H1 (cell line): ENCODE data around the gene TGM2. TPM values are rescaled to one million over a fixed set of nuclear protein-coding genes. Genes with fewer than 3 reads are reported as not detected.

ENCODE experiments used
- CTCF ChIA-PET: fragments of 300-600 bp; sonication (Branson Sonifier 250); formaldehyde crosslinking; loops from one replicate; lab custom pipeline; 2021; ENCODE audit not compliant: partially characterized antibody; lab: Charles Lee
- POLR2A ChIA-PET: fragments of 300-600 bp; sonication (Branson Sonifier 250); formaldehyde crosslinking; loops from one replicate; lab custom pipeline; 2021; ENCODE audit warnings: inconsistent platforms; ENCODE audit not compliant: partially characterized antibody; lab: Charles Lee
- DNase-seq, 2 experiments: peaks; one replicate each; pipeline versions ENCODE4 v3.0.0 to v3.0.0-alpha.2; 2010 to 2022; ENCODE audit warnings: low spot score in 2 of 2, low read depth in 1 of 2, mixed read lengths in 1 of 2
- FAIRE-seq: peaks from 2 replicates; lab custom pipeline; 2011; peaks lifted over from hg19 to GRCh38; lab: Jason Lieb, UNC
- H2AFZ ChIP-seq: 2 replicates; pipeline ENCODE4 v1.8.1; 2012; ENCODE audit warnings: low read length, inconsistent platforms
- H2AK5ac ChIP-seq: 2 replicates; pipeline ENCODE4 v1.6.1; 2013; ENCODE audit warnings: low read depth, low read length
- H2BK120ac ChIP-seq: replicated peaks from 2 replicates; pipeline ENCODE3; 2013; ENCODE audit warnings: low read depth, low read length, inconsistent platforms
- H2BK12ac ChIP-seq: 2 replicates; pipeline ENCODE4 v1.6.1; 2013; ENCODE audit warnings: low read depth, low read length
- H2BK15ac ChIP-seq: 2 replicates; pipeline ENCODE4 v1.6.1; 2013; ENCODE audit warnings: low read length
- H2BK20ac ChIP-seq: 2 replicates; pipeline ENCODE4 v1.6.1; 2013; ENCODE audit warnings: low read length
- H2BK5ac ChIP-seq: 2 replicates; pipeline ENCODE4 v1.6.1; 2013; ENCODE audit warnings: low read depth, low read length
- H3K14ac ChIP-seq: 2 replicates; pipeline ENCODE4 v1.6.1; 2013; ENCODE audit warnings: inconsistent platforms; ENCODE audit not compliant: insufficient read length
- H3K18ac ChIP-seq: 2 replicates; pipeline ENCODE4 v1.6.1; 2013; ENCODE audit warnings: low read length; ENCODE audit errors: extremely low read depth
- H3K23ac ChIP-seq: 2 replicates; pipeline ENCODE4 v1.6.1; 2013; ENCODE audit warnings: inconsistent platforms; ENCODE audit not compliant: insufficient read length
- H3K23me2 ChIP-seq: 2 replicates; pipeline ENCODE4 v1.6.1; 2013; ENCODE audit warnings: low read depth, low read length
- H3K27ac ChIP-seq: 2 replicates; pipeline ENCODE4 v1.6.1; 2011; ENCODE audit warnings: low read depth, low read length, inconsistent platforms
- H3K27me3 ChIP-seq, 4 experiments: replicated peaks in 1 of 4; 1 replicate in 1 of 4; 2 replicates in 3 of 4; pipeline versions ENCODE4 v1.6.1 to v1.8.1; 2011 to 2013; ENCODE audit warnings: low read length in 3 of 4, mild to moderate bottlenecking in 3 of 4, inconsistent platforms in 2 of 4, mixed read lengths in 2 of 4, moderate library complexity in 1 of 4; ENCODE audit not compliant: control insufficient read depth in 3 of 4, insufficient read depth in 3 of 4; ENCODE audit errors: extremely low read depth in 1 of 4
- H3K36me3 ChIP-seq, 4 experiments: 2 replicates each; pipeline versions ENCODE4 v1.6.1 to v1.8.1; 2011 to 2013; ENCODE audit warnings: mild to moderate bottlenecking in 4 of 4, low read length in 3 of 4, moderate library complexity in 2 of 4, control low read depth in 1 of 4, inconsistent platforms in 1 of 4; ENCODE audit not compliant: insufficient read depth in 4 of 4, control insufficient read depth in 2 of 4
- H3K4ac ChIP-seq: replicated peaks from 2 replicates; pipeline ENCODE3; 2013; ENCODE audit warnings: low read length, low read depth, mixed read lengths, inconsistent platforms; ENCODE audit not compliant: insufficient read length
- H3K4me1 ChIP-seq, 4 experiments: replicated peaks in 1 of 4; 1 replicate in 1 of 4; 2 replicates in 3 of 4; pipeline versions ENCODE4 v1.6.1 to v1.8.1; 2011 to 2013; ENCODE audit warnings: low read length in 3 of 4, inconsistent platforms in 2 of 4, mixed read lengths in 1 of 4; ENCODE audit not compliant: insufficient read depth in 4 of 4, control insufficient read depth in 3 of 4
- H3K4me2 ChIP-seq, 2 experiments: 2 replicates each; pipeline versions ENCODE4 v1.6.1 to v1.8.1; 2011 to 2013; ENCODE audit warnings: low read depth in 2 of 2, low read length in 2 of 2, control low read depth in 1 of 2, inconsistent platforms in 1 of 2, mild to moderate bottlenecking in 1 of 2; ENCODE audit not compliant: insufficient read depth in 1 of 2
- H3K4me3 ChIP-seq, 4 experiments: fragments of 200-600, 300-600 bp in 1 of 4; sonication (generic), shearing (Covaris generic), sonication (Bioruptor Twin) in 1 of 4; 2 replicates each; pipeline versions ENCODE4 v1.5.1 to v1.8.1; 2011 to 2016; ENCODE audit warnings: low read length in 4 of 4, low read depth in 3 of 4, control low read depth in 2 of 4, inconsistent platforms in 2 of 4, mild to moderate bottlenecking in 2 of 4, mixed read lengths in 1 of 4, moderate library complexity in 1 of 4; ENCODE audit not compliant: insufficient read depth in 2 of 4; ENCODE audit errors: extremely low read depth in 1 of 4
- H3K56ac ChIP-seq: replicated peaks from 2 replicates; pipeline ENCODE3; 2013; ENCODE audit warnings: low read depth, mild to moderate bottlenecking, mixed read lengths, low read length, inconsistent platforms; ENCODE audit not compliant: insufficient read length
- H3K79me1 ChIP-seq: 2 replicates; pipeline ENCODE4 v1.6.1; 2013; ENCODE audit warnings: low read depth, low read length, control low read depth
- H3K79me2 ChIP-seq, 2 experiments: 2 replicates each; pipeline versions ENCODE4 v1.6.1 to v1.8.1; 2012 to 2013; ENCODE audit warnings: low read length in 2 of 2, mild to moderate bottlenecking in 2 of 2, inconsistent platforms in 1 of 2; ENCODE audit not compliant: insufficient read depth in 2 of 2, control insufficient read depth in 1 of 2
- H3K9ac ChIP-seq, 4 experiments: replicated peaks in 1 of 4; 1 replicate in 1 of 4; 2 replicates in 3 of 4; pipeline versions ENCODE4 v1.6.1 to v1.8.1; 2011 to 2013; ENCODE audit warnings: low read depth in 3 of 4, low read length in 3 of 4, control low read depth in 2 of 4, mild to moderate bottlenecking in 2 of 4, moderate library complexity in 2 of 4, inconsistent platforms in 1 of 4; ENCODE audit errors: extremely low read depth in 1 of 4
- H3K9me3 ChIP-seq, 2 experiments: 2 replicates each; pipeline versions ENCODE4 v1.6.1 to v1.8.1; 2012 to 2013; ENCODE audit warnings: mild to moderate bottlenecking in 2 of 2, moderate library complexity in 2 of 2, control low read depth in 1 of 2, inconsistent platforms in 1 of 2, low read depth in 1 of 2, low read length in 1 of 2, mixed read lengths in 1 of 2; ENCODE audit not compliant: insufficient read depth in 2 of 2
- H4K20me1 ChIP-seq, 2 experiments: replicated peaks in 1 of 2; 2 replicates each; pipeline versions ENCODE3 to v1.8.1; 2011 to 2013; ENCODE audit warnings: inconsistent platforms in 2 of 2, low read length in 2 of 2, mild to moderate bottlenecking in 1 of 2; ENCODE audit not compliant: insufficient read depth in 2 of 2, control insufficient read depth in 1 of 2
- H4K5ac ChIP-seq: 2 replicates; pipeline ENCODE4 v1.6.1; 2013; ENCODE audit warnings: low read length, low read depth, mixed read lengths, inconsistent platforms; ENCODE audit not compliant: insufficient read length
- H4K8ac ChIP-seq: 2 replicates; pipeline ENCODE4 v1.8.0; 2013; ENCODE audit warnings: mild to moderate bottlenecking, moderate library complexity, low read length, inconsistent platforms; ENCODE audit not compliant: insufficient read depth; ENCODE audit errors: extremely low read depth
- H4K91ac ChIP-seq: replicated peaks from 2 replicates; pipeline ENCODE3; 2013; ENCODE audit warnings: low read length, mixed read lengths, inconsistent platforms; ENCODE audit not compliant: insufficient read length
- BACH1 ChIP-seq: IDR thresholded peaks from 2 replicates; pipeline ENCODE4 v1.6.1; 2012; ENCODE audit warnings: low read length, improper control_type of control experiment
- CBX8 ChIP-seq: fragments of 300-800, 300-1000 bp; sonication (generic); IDR thresholded peaks from 2 replicates; pipeline ENCODE4 v1.7.1; 2016; ENCODE audit warnings: low read depth, low read length, borderline replicate concordance
- EZH2 ChIP-seq: fragments of 200-600 bp; sonication (generic); IDR thresholded peaks from 2 replicates; pipeline ENCODE4 v1.7.1; 2012; ENCODE audit warnings: low read depth, mild to moderate bottlenecking, moderate library complexity, low read length, inconsistent platforms; ENCODE audit not compliant: severe bottlenecking
- SRF ChIP-seq: IDR thresholded peaks from 2 replicates; pipeline ENCODE4 v1.6.1; 2011; ENCODE audit warnings: mild to moderate bottlenecking, low read depth, low read length, moderate library complexity
- TAF7 ChIP-seq: optimal IDR thresholded peaks from 2 replicates; pipeline ENCODE3; 2011; ENCODE audit warnings: low read depth, mild to moderate bottlenecking, inconsistent platforms, low read length, moderate library complexity, borderline replicate concordance
- WGBS, 2 experiments: shearing (Covaris generic) in 1 of 2; methylation state at CpG; one replicate each; pipeline versions ENCODE4 v1.1.6 to v1.1.7; 2013 to 2015; ENCODE audit warnings: low lambda C conversion rate in 2 of 2, mixed read lengths in 2 of 2, inconsistent platforms in 1 of 2, low coverage in 1 of 2, missing lambda C conversion rate in 1 of 2; ENCODE audit not compliant: insufficient replicate concordance in 2 of 2, insufficient coverage in 1 of 2, insufficient read length in 1 of 2; ENCODE audit errors: extremely low coverage in 1 of 2, missing lambda C conversion rate in 1 of 2; 5-methylcytosine and 5-hydroxymethylcytosine counted together
- polyA plus RNA-seq, 7 experiments: library from polyadenylated mRNA; depleted of rRNA in 3 of 7; stranded (reverse) in 5 of 7; unstranded in 2 of 7; fragments of >200 nt in 5 of 7; fragments of 200-250 nt in 2 of 7; gene quantifications; 1 replicate in 5 of 7; 2 replicates in 1 of 7; 4 replicates in 1 of 7; pipeline versions ENCODE4 v1.2.1 to v1.2.3, GENCODE V29; 2011 to 2013; ENCODE audit warnings: missing spikeins in 2 of 7, mixed read lengths in 2 of 7
- total RNA-seq: library from RNA; stranded (reverse); fragmentation: NEBNext Ultra II Directional; extraction: Animal tissue kit (Norgen Biotek cat#: 25700); gene quantifications from 2 replicates; pipeline ENCODE4 v1.2.1, GENCODE V29; 2021

TGM2 gene
- total and polyA plus RNA-seq, 2 of the 8 experiments (the other 6 are each of a cell fraction or from before 2014, with no cell fraction given): 0.86 to 1.0 TPM

DNA sequence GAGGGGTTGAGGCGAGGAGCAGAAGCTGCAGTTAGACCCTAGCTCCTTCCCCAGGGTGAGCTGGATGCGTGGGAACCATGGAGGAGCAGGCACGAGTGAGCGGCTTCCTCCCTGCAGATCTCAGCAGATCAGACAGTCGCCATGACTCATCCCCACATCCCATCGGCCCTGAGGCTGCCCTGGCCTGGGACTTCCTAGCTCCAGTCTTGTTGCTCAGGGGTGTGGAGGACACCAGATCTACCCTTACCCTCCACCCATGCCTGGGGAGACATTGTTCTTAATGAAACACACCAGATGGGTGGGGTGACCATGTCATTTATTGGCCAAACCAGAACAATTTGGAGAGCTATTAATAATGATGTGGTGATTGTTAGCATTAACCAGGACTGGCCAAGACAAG is 36.3 kb upstream of the TGM2 start:
- H2BK15ac ChIP-seq: no peak overlapping the region
- no peak overlapping the region for H2AFZ ChIP-seq
- H3K4me1 ChIP-seq: no peaks in the 10 kb centered on the region
- no peak overlapping the region for H2BK12ac ChIP-seq
- no peaks in the 10 kb centered on the region for H3K79me2 ChIP-seq
- H4K91ac ChIP-seq: no peak overlapping the region
- no peak overlapping the region for H3K9ac ChIP-seq
- H3K36me3 ChIP-seq: no peaks in the 10 kb centered on the region
- no peak overlapping the region for H3K4ac ChIP-seq
- DNase-seq (no peak), FAIRE-seq (no peak)
- no peak overlapping the region for H3K4me2 ChIP-seq
- TF ChIP-seq SRF: no peak
- TF ChIP-seq TAF7: no peak
- no peak for TF ChIP-seq BACH1
- TF ChIP-seq CBX8: no peak
- TF ChIP-seq EZH2: no peak
- H4K20me1 ChIP-seq: no peaks in the 10 kb centered on the region
- H2BK20ac ChIP-seq: no peak overlapping the region
- H4K5ac ChIP-seq: no peak overlapping the region
- POLR2A ChIA-PET: no interaction called here
- no peak overlapping the region for H3K23ac ChIP-seq
- no peaks in the 10 kb centered on the region for H3K23me2 ChIP-seq
- H2AK5ac ChIP-seq: no peak overlapping the region
- 81% methylated on average over 6 of the region's 6 CpGs; no CpG with 5 or more reads in 1 of the 2 experiments for WGBS, 2 experiments
- no peak overlapping the region for H3K4me3 ChIP-seq
- CTCF ChIA-PET: interaction anchor here (0.9 to 3.5 kb wide), 9 partner anchors 10 to 88 kb away, joined by 3 to 22 read pairs (median 5); no protein-coding TSS in a partner anchor
- H2BK120ac ChIP-seq: no peak overlapping the region
- H3K79me1 ChIP-seq: no peaks in the 10 kb centered on the region
- no peak overlapping the region for H3K18ac ChIP-seq
- no peak overlapping the region for H4K8ac ChIP-seq
- H3K14ac ChIP-seq: no peak overlapping the region
- no peaks in the 10 kb centered on the region for H3K9me3 ChIP-seq
- no peaks in the 10 kb centered on the region for H3K27me3 ChIP-seq
- H3K27ac ChIP-seq: no peak overlapping the region
- no peak overlapping the region for H3K56ac ChIP-seq
- H2BK5ac ChIP-seq: no peak overlapping the region
